COLO668 (cell line): ENCODE data around the gene DTNBP1.

Source experiments
- DNase-seq: peaks from one replicate; lab custom pipeline; 2025; ENCODE audit not compliant: unreplicated experiment; lab: John Stamatoyannopoulos, UW

DTNBP1 gene

DNA sequence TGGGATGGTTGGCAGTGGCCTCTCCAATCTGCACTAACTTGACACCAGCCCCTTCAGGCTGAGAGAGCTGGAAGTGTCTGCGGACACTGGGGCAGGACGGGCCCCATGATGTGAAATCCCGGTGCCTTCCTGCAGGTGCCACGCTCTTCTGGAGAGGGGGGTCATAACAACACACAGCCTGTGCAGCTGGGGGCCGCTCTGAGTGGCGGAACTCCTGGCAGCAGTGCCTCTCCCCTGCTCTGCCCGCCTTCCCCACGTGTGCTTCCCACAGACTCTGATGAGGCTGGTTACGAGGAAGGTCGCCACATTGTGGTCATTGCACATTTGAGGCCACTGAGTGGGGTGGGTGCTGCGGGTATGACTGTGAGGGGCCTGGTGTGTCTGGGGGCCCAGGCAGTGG, 145.2 kb downstream of the DTNBP1 start:
- no peak for DNase-seq

GRCh38 chr6:15516923-15517560, 145.8 kb downstream of the DTNBP1 start:
- no peak for DNase-seq

GRCh38 chr6:15516378-15516777, 146.4 kb downstream of the DTNBP1 start:
- no peak for DNase-seq

DNA sequence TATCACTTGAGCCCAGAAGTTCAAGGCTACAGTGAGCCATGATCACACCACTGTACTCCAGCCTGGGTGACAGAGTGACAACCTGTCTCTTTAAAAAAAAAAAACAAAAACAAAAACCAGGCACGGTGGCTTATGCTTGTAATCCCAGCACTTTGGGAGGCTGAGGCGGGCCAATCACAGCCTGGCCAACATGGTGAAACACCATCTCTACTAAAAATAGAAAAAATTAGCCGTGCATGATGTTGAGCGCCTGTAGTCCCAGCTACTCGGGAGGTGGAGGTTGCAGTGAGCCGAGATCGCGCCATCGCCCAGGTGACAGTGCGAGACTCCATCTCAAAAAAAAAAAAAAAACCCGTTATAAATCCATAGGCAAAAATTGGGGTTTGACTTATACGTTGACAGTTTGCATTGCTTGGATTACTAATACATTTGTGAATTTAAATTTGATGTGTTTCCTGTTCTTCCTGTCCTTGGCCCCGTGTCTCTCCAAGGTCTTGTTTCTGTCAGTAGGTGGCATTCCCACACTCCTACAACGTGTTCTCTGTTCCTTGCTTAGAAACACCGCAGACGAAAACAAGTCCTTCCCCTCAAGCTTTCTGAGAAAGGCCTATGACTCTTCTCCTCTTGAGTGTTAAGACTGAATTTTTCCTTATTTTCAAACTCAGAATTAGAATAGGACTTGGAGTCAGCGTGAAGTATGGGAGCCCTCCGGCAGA, 147.0 kb downstream of the DTNBP1 start:
- no peak for DNase-seq

GRCh38 chr6:15515226-15515625, 147.6 kb downstream of the DTNBP1 start:
- DNase-seq = no peak

GRCh38 chr6:15513801-15514711, 148.8 kb downstream of the DTNBP1 start:
- no peak for DNase-seq

- no peak for DNase-seq
Measured at GRCh38 chr6:15513131-15513771, 149.6 kb downstream of the DTNBP1 start.

DNA sequence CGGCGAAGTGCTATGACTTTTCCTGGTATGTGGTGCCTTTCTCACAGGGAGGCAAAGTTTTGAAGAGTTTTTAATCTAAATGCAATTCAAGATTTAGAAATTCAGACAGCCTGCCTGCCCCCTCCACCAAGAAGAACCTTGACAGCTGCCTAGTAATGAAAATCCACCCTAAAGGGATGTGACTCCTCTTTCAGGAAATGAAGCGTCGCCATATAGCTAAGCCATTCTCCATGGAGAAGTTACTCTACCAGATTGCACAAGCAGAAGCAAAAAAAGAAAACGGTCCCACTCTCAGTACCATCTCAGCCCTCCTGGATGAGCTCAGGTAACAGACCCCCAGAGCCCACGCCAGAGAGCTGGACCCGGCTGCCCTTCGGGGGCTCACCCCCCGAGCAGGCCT, 150.1 kb downstream of the DTNBP1 start:
- DNase-seq = no peak

- DNase-seq = peak; percentile 5
Measured at GRCh38 chr6:15512126-15512525, 150.7 kb downstream of the DTNBP1 start.

DNA sequence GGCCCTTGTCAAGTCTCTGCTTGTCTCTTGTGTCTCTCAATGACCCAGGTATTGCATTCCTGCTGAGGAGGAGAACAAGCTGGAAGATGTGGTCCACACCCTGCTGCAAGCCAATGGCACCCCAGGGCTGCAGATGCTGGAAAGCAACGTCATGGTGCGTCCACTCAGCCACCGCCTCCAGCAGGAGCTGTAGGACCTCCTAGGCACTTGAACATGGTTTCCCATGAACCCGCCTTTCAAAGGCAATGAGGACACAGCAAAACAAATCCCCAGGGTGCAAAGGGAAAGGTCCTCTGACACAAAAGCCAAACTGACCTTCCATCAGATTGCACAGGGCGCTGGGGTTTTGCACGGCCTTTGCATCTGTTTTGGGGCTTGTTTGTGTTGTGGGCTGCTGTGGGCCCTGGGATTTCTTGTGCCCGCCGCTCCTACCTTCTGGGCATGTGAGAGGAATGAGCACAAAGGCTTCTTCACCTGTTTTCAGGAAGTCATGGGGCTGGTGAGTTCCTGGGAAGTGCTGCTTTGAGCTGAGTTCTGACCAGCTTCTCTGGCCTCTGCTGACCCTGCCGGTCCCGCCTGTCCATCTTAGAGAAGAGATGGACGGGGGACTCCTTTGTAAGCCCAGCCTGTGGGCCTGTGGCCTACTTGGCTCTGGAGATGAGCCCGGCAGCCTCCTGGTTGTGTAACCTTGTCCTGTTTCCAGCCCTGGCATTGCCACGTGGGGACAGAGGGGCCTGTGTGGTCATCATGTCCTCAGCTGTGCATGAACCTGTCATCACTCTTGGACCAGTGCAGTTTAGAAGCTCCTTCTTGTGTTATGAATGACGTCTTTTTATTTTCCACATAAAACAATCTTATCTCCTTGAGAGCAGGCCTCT, 151.3 kb downstream of the DTNBP1 start:
- DNase-seq = no peak

GRCh38 chr6:15510536-15511247, 152.1 kb downstream of the DTNBP1 start:
- no peak for DNase-seq

GRCh38 chr6:15510121-15510520, 152.7 kb downstream of the DTNBP1 start:
- DNase-seq = no peak

DNA sequence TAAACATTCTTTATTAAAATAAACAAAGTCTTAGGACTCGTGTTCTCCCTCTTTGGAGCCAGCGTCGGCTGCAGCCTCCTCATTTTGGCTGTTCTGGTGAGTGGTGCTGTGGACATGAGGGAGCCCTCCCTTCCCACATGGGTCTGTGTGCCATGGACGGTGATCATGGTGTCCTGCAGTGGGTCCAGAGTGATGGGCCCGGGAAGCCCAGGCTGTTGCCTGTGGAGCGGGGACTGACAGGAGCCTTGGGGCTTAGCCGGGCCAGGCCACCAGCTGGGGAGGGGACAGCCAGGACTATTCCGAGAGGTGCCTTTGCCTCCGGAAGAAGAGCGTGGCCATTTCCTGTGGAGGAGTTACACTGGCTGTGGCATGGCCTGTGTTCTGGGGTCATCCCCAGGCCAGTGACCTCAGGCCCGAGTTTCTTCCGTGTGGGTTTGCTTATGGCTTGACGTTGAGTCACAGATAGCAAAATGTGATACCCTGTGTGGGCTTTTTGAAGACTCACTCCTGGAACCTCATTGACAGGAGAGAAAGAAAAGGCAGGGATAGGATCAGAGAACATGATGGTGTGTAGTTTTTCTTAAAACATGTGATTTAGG, 153.4 kb downstream of the DTNBP1 start:
- DNase-seq = no peak

- no peak for DNase-seq
Measured at GRCh38 chr6:15508931-15509330, 153.9 kb downstream of the DTNBP1 start.

DNA sequence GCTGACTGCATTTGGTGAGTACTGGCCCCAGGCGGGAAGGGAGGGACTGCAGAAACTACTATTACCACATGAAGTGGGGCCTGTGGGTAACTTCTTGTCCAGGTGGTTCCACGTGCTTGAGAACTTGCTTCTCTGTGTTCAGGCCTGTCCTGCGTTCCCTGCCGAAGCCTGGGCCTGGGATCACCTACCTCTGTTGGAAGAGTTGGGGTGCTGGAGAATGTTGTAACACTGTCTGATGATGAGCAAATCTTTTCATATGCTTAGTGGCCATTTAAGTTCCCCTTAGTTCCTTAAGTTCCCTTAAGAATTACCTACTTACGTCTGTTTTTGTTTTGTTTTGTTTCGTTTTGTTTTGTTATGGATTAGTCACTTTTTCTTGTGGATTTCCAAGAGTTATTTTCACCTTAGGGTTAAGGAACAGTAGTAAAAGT, 154.4 kb downstream of the DTNBP1 start:
- no peak for DNase-seq

GRCh38 chr6:15507746-15508145, 155.1 kb downstream of the DTNBP1 start:
- no peak for DNase-seq

- DNase-seq = no peak
Measured at GRCh38 chr6:15507221-15507620, 155.6 kb downstream of the DTNBP1 start.

DNA sequence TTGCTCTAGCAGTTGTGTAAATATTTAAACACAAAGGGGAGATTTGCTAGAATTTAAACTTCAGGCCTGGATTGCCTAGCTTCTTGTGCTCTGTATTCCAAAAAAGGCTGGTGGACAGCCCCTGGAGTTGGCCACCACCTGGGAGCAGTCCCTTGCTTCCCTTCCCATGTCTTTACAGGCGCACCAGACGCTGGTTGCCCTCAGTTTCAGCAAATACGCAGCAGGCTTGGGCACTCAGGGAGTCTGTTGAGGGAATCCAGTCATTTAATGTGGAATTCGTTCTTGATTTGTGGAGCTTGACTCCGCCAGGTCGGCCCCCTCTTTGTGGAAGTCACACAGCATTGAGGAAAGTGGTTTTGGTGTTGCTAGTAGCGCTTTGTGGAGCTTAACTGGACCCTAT, 156.8 kb downstream of the DTNBP1 start:
- no peak for DNase-seq

GRCh38 chr6:15505463-15505918, 157.3 kb downstream of the DTNBP1 start:
- no peak for DNase-seq
